ENCODE data around the gene ASPSCR1. TPM values are rescaled to one million over a fixed set of nuclear protein-coding genes. Genes with fewer than 3 reads are reported as not detected.

ASPSCR1 gene
- polyA plus RNA-seq, 12 donors, result 17.2 to 80.2 (median 21.5) TPM; not detected in 1

DNA sequence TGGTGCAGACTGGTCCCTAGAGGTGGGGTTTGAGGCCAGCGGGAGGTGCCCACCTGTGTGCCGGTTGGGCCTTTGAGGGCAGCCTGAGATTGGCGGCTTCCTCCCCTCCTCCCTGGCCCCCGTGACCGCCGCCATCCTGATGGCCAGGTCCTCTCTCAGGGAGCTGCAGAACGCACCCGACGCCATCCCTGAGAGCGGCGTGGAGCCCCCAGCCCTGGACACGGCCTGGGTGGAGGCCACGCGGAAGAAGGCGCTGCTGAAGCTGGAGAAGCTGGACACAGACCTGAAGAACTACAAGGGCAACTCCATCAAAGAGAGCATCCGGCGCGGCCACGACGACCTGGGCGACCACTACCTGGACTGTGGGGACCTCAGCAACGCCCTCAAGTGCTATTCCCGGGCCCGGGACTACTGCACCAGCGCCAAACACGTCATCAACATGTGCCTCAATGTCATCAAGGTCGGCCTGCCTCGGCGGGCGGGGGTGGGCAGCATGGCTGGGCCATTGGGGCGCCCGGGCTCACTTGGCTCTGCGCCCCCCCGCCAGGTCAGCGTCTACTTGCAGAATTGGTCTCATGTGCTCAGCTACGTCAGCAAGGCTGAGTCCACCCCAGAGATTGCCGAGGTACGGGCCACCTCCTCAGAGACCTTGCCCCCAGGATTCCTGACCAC is 77.1 kb downstream of the ASPSCR1 start:
- no peak for DNase-seq

DNA sequence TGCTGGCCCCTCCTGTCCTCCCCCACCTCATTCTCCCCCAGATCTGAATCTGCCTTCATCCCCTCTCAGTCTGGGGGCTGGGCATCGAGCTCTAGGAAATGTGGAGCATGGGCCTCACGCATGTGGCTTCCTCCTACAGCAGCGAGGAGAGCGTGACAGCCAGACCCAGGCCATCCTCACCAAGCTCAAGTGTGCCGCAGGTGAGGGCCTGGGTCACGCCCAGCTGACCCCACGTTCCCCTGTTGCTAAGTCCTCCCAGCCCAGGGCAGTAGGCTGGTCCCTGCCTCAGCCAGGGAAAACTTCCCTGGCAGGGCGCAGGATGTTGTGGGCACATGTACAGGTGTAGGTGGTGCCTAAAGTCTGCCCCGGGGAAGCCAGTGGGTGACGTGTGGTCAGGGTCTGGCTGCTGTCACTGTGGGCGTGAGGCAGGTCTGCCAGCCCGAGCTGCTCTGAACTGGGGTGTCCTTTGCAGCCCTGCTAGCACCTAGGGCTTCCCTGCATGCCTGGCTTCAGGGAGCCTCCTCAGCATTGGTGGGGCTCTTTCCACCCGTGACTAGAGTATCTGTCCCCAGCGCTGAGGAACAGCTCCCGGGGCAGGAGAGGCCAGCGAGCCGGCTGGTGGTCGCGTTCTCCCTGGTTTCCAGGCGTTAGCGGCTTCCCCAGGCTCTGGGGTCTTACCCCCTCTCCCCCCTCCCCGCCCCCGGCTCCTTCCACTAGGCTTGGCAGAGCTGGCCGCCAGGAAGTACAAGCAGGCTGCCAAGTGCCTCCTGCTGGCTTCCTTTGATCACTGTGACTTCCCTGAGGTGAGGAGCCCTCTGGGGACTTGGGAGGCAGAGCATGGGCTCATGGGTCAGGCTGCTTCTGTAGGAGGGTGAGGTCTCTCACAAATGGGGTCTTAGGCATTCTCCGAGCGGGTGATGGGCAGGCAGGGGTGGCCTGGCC is 77.9 kb downstream of the ASPSCR1 start:
- DNase-seq, result no peak

DNA sequence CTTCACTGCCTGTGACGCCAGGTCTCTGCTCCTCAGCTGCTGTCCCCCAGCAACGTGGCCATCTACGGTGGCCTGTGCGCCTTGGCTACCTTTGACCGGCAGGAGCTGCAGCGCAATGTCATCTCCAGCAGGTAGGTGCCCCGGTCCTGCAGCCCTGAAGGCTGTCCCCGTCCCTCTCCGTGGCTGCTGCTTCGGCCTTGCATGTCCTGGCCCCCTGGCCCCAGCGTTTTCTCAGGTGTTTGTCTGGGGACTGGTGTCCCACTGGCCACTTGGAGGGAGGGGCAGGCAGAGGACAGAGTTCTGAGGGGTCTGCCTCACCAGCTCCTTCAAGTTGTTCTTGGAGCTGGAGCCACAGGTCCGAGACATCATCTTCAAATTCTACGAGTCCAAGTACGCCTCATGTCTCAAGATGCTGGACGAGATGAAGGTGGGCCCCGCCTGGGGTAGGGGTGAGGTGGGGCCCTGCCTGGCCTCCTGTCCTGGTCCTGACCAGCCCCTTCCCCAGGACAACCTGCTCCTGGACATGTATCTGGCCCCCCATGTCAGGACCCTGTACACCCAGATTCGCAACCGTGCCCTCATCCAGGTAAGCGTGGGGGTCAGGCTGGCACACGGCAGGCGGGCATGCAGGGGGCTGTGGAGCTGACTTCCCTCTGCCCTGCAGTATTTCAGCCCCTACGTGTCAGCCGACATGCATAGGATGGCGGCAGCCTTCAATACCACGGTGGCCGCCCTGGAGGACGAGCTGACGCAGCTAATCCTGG is 78.7 kb downstream of the ASPSCR1 start:
- DNase-seq, result no peak

DNA sequence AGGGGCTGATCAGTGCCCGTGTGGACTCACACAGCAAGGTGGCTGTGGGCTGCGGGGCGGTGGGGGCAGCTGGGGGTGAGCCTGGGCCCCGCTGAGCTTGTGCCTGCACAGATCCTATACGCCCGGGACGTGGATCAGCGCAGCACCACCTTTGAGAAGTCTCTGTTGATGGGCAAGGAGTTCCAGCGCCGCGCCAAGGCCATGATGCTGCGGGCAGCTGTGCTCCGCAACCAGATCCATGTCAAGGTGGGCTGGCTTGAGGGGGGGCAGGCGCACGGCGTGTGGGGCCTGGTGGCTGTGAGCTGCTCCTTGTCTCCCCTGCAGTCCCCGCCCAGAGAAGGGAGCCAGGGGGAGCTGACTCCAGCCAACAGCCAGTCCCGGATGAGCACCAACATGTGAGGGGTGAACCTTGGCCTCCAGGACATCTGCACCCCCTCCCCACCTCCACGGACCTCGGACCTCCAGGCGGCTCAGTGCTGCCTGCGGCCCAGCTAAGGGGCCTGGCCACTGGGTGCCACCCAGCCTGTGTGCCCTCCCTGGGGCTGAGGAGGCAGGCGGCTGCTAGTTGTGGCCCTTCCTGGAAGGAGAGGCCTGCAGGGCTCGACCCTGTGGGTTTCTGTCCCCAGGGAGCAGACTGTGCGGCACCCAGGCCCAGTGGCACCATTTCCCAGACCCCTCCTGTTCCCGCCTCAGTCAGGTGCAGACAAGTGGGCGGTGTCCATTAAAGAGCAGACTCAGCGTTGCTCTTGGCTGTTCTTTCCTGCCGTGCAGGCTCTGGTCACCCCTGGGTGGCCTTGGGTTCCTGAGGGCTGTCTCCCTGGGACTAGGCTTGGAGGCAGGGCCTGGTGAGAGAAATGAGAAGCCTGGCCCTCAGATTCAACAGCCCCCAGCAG is 79.5 kb downstream of the ASPSCR1 start:
- no peak for DNase-seq

DNA sequence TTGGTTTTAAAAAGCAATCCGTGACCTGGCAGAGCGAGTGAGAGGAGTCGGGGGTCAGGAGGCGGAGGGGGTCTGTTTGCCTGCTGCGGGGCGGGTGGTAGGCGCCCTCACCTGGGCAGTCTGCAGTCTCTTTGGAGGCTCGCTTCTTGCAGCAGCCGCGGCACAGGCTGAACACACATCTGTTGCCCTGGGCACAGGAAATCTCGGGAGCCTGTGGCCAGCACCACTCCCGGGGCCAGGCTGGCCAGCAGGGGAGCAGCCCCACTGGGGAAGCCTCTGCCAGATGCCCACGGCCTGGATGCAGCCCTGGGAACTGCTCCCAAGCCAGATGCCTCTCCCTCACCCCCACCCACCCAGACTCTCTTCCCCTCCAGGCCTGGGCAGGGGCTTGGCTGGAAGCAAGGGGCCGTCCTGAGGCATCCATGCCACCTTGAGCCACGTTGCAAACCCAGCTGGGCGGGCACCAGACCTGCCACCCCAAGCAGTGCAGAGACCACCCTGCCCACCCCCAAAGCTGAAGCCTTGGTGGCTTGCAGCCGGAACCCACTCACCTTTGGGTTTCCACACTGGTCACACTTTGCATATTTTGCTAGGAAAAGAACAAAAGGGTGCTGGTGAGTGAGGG is 80.9 kb downstream of the ASPSCR1 start:
- no peak for DNase-seq

DNA sequence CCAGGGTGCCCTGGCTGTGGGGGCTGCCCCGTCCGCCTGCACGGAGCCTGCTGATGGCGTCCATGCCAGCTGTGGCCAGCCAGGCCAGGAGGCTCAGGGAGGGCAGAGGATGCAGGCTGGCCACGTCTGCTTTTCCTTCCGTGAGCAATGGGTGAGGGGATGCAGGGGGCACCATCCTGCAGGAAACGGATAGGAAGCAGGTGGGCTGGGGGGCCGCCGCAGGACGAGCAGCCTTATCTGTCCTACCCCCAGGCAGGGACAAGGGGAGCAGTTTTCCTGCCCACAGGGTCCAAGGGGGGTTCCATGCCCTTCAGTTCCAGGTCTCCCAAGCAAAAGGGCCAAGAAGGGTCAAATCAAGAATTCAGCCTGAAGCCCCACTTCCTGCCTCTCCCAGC is 81.4 kb downstream of the ASPSCR1 start:
- DNase-seq, result no peak

DNA sequence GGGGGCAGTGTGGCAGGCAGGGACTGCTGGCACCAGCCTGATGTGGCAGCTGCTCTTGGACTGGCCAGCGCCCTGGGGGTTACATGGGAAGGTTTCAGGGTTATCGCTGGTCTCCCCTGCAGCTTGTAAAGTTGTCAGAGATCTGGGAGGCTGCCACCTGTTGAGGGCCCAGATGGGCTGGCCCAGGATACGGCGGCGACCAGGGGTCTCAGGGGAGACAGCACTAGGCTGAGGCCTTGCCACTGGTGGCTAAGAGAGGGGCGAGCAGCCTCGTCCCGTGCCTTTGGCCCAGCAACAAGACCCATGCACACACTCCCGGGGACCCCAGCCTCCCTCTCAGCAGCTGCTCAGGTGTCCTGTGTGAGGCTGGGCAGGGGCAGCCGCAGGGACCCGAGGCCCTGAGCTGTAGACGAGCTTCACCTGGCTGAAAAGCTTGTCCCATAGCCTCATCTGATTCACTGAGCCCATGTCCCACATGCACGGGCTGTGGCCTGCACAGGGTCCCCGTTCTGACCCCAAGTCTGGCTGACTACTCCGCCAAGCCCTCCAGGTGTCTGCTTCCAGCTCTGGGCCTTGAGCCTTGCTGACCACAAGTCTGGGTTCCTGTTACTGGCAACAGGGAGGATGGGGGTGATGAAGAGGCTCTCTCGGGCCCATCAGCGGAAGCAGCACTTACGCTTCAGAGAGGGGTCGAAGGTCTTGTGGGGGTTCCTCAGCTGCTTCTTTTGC is 82.0 kb downstream of the ASPSCR1 start:
- no peak for DNase-seq

DNA sequence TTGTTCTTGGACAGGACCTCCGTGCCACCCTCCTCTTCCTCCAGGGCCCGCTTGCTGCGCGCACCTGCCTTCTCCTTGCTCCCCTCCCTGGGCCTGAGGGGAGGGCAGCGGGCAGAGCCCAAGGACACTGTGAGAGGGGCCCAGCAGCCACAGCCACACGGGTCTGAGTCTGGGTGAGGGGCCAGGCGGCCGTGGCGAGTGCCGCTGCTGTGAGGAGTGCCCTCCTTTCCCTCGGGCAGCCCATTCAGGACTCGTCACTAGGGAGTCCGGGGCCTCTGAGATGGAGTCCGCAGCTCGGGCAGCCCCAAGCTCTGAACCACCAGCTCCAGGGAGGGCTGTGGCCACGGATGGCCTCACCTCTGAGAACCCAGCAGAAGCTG is 82.6 kb downstream of the ASPSCR1 start:
- no peak for DNase-seq

DNA sequence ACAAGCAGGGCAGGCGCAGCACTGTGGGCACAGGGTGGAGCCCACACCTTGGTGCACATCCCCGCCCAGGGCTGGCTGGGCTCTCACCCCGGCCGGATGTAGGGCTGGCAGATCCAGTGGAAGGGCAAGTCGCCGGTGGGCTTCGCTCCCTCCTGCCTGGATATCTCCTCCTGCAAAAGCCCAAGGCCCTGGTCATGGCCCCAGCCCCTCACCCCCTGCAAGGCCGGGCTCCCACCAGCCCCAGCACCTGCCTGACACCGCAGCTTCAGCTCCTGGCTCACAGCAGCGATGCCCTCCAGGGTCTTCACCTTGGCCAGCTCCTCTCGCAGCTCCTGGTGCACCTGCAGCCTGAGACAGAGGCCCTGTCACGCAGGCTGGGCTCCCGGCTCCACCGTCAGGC is 83.2 kb downstream of the ASPSCR1 start:
- no peak for DNase-seq

DNA sequence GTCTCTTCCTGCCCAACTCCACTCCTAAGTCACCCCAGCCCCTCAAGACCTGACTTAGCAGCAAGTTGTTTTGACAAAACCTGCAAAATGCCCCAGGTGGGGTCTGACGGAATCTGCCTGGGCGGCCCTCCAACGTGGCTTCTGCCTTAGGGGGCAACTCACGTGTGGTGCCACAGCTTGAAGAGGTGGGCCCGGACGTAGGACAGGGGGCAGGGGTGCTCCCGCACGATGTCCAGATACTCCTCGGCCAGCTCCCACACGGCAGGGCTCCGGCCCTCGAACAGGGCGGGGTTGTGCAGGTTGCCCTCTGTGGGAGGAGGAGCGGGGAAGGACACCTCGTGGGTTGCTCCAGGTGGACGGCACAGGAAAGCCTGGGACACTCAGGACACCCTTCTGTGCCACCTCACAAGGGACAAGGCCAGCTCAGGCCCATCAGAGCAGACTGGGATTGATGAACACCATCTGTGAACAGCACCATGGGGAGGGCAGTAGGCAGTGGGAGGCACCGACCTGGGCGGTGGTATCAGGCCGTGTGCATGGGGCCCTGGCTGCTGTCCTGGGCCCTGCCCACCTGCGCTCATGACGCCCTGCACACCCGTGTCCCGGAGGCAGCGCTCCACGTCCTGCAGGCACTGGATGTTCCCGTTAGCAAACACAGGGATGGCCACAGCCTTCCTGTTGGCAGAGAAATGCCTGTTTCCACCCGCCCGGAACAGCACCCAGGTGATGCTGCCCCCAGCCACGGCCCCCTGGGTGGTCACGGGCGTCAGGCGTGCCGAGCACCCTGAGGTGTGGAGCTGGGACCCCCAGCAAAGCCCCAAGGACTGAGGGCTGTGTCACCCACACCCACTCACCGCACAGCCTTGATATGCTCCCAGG is 83.9 kb downstream of the ASPSCR1 start:
- DNase-seq, result no peak

DNA sequence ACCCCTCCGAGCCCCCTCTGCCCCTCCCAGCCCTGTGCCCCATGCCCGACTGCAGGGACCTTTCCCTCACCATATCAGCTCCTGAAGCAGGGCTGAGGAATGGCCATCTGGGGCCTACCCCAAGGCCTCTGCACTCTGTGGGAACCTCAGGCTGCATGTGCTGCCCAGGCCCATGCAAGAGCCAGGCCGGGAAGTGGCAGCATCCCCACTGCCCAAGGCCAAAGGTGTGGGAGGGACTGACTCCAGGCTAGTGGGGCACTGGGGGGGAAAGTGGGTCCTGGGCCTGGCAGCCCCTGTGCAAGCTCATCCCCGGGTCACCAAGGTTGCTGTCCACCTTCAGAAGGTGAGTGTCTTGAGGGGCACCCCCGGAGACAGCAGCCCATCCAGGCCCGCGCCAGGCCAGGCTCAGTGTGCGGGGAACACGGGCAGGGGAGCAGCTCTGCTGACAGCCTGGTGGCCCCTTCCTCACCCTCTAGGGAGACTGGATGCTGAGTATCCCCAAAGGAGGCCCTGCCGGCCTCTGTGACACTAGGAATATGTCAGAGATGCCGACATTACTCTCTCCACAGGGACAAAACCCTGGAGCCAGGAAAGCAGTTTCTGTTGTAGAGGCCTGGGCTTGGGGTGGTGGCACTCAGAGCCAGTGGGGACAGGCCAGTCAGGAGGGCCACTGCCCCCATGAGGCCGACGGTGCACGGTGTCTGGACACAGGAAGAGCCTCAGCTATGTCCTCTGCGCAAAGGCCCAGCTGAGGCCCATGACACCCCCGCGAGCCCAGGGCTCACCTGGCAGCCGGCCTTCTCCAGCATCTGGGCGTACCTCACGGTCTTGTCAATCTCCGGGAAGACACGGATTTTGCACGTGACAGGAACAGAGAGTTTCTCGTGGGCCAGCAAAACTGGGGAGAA is 84.9 kb downstream of the ASPSCR1 start:
- DNase-seq, result no peak

DNA sequence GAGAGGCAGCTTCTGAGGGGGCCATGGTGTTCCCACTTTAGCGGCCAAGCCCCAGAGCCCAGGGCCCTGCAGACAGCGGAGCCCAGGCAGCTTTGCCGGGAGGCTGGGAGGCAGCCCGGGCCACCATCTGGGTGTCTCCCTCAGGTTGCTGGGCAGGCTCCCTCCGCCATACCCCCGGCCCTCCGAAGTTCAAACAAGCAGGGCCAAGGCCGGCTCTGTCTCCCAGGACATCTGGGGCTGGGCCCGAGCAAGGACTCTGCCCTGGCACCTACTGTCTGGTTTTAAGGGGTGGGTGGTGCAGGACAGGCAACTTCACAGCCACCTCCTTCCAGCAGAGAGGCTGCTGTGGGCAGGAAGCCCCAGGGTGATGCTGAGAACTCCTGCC is 85.5 kb downstream of the ASPSCR1 start:
- no peak for DNase-seq

DNA sequence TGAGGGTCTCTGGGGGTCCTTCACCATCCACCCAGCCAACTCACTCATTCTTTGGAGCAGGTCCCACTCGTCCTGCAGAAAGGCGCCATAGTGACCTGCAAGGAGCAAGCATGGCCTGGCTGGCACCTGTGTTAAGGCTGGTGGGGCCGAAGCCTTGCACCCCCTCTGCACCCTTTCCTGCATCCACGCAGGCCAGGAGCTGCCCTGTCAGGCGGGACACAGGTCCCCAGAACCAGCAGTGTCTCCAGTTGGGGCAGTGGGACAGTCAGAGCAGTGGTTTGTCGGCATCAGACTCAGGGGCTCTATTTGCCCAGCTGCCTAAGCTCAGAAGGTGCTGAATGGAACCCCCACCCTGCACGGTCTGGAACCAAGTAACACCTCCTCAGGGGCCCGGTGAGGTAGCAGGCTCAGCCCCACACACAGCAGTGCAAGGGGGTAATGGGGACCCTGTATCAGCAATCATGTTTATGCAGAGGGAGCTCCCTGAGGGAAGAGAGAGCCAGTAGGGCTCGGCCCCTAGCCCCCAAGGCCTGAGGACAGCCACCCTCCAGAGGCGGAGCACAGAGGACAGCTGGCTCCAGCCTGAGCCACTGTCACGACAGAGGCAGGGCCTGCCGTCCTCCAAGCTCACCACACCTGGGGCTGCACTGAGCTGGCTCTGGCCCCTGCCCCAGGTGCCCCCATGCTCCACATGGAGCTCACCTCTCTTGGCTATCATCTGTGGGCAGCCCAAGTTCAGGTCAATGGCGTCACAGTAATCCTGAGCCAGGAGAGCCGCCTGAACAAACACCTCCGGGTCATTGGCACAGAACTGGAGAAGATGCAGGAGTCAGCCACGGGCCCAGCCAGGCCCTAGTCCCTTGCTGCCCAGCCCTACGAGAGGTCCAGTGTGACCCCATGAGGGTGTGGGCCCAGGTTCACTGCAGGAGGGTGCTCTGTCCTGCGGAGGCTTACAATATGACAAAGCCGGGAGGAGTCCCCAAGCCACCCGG is 86.3 kb downstream of the ASPSCR1 start:
- DNase-seq, result no peak

DNA sequence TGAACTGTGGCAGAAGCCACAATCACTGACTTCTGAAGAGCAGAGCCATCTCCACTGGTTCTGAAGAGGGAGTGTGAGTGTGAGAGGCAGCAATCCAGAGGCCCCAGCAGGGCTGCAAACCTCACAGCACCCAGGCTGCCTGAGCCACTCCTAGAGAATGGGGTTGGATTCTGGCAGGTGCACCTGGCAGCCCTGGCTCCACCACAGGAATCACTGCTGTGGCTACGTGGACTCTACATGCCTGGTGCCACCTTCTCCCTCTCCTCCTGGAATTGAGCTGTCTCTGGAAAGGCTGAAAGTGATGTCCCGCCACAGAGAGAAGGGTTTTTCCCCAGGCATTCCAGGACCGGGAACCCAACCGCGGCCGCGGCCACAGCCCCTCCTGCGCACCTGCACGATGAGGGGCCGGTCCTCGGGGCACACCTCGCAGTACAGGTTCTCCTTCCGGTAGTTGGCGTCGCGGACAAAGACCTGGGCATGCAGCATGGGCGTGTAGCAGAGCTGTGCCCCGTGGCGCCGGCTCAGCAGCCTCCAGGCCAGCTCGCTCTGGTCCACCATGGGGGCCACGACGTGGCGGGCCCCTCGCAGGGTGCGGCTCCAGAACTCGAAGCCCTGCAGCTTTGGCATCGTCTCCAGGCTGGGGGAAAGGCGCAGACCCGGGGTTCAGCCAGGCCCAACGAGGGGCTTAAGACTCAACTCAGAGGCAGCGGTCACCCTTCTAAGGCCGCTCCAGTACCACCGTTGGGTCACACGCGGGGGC is 87.2 kb downstream of the ASPSCR1 start:
- DNase-seq, result no peak

DNA sequence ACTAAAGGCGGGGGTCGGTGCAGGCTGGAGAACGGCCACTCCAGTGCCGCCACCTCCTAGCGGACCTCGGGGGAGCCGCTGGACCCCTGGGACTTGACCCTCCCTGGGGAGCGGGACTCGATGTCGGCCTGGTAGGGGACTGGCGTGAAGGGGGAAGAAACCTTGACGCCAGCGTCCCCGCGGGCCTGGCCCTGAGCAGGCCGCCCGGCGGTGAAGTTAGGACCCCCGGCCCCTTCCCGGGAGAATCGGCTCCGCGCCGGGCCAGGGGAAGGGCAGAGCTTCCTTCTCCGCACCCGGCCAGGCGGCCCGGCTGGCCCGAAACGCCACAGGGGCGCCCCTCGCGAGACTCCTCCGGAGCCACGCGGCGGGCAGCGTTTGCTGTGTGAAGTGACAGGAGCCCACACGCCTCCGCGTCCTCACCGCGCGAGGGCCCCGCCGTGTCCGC is 87.8 kb downstream of the ASPSCR1 start:
- no peak for DNase-seq

Data from muscle of arm (tissue), 12 donors.